GM18498 (cell line): ENCODE data around the gene AFG3L2.

ENCODE experiments used
- ATAC-seq: cut with Tn5 transposase; IDR thresholded peaks from one replicate; pipeline ENCODE4 v1.9.1; 2021; ENCODE audit warnings: mild to moderate bottlenecking, moderate library complexity; ENCODE audit not compliant: unreplicated experiment

Gene AFG3L2

DNA sequence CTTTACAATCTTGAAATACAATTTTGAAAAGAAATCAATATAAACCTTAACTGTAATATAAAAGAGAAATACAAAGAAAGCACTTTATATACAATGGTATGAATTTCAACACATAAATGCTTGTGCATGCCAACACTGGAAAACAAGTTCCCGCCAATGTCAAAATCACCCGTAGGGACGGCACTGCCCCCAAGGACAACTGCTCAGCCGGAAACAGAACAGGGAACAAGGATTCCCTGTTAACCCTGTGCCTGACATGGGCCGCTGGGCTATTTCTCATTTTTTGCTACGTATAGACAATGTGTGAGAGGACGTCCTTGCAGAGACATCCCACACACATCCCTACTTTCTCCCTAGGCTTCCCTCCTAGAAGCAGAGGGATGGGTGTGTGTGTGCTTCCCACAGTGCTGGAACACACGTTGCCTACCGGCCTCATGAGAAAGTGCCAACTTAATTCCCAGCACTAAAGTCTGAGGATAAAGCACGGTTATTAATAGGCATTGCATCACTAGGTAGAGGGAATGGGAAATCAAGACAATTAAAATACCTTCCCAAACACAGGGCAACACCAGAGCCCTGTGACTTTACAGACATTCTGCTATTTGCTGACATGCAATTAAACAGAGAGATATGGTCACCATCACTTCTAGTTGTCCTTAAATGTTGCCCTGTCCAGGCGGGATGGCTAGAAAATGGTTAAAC lies 14.4 kb downstream of the AFG3L2 start:
- no peak for ATAC-seq

DNA sequence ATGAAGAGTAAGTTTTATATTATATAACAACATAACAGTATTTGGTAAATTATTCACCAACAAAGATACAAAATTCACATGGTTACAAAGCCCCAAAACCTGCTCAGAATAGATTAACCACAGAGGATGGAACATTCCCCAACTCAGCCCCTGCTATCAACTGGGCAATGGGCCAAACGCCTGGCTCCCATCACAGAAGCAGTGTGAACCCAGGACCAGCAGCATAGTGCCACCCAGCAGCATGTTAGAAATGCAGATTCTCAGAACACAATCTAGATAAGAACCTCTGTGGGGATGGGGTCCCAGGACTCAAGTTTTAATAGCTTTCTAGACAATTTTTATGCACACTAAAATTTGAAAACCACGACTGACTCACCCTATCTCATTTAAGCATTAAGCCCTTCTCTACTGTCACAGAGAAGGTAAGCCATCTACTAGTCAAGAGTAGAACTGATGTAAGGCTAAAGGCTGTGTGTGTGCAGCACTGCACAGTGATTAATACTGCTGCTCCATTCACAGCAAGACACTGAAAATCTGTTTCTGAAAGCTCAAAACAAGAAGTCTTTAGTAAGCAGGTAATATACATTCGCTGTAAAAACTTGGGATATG lies 15.2 kb downstream of the AFG3L2 start:
- no peak for ATAC-seq

DNA sequence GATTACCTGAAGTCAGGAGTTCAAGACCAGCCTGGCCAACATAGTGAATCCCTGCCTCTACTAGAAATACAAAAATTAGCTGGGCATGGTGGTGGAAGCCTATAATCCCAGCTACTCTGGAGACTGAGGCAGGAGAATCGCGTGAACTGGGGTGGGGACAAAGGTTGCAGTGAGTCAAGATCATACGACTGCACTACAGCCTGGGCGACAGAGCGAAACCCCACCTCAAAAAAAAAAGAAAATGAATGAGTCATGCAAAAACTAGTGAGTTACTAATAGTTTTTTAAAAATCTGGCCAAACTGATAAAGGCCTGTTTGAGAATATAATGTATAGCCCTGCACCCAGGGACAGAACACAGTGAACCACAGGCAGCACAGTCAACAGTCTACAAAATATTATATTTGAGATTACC lies 17.5 kb downstream of the AFG3L2 start:
- ATAC-seq = no peak

DNA sequence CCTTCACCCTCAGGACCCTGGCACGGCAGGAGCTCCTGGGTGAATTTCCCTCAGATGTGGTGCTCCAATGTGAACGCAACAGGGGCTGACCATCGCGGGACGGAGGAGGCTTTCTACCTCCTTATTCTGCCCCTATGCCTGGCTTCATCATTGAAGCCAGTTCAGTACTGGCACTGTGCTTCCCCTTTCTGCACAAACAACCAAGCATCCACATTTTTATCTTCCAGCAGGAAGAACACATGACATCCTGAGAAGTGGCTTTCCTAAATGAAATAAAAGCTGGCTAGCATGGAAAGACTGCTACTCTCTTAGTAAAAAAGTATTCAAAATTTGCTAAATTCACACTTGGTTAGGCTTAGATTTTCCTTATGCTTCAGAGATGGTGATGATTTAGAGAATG lies 24.8 kb downstream of the AFG3L2 start:
- ATAC-seq = no peak

DNA sequence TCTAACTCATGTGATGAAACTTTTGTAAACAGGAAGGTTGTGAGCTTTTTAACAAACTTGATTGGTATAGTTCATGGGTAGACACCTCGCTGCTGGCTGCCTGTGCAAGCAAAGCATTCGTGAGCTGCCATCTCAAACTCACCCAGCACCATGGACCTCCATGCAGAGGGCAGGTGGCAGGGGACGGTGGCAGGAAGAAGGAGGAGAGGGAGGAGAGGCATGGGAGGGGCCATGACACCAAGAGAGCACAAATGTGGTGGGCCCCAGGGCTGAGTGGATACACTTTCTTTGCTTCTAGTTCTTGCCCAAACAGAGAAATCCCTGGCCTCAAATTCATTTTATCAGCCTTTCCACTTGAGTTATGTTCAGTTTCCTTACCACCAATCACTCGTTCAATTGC lies 29.1 kb downstream of the AFG3L2 start:
- ATAC-seq = no peak

DNA sequence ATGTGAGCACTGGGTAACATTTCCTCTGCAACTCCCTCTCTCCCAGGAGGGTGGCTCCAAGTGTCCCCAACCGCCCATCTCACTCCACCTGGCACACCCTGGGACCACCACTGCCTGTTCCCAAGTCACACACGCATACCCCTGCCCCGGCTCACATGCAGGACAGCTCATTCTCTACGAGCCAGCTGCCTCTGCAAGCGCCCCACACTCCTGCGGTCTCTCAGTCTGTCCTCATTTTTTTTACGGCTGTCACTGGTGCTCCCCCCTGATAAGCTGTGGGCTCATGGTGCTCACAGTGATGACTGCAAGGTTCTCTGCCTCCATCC lies 30.8 kb downstream of the AFG3L2 start:
- no peak for ATAC-seq

DNA sequence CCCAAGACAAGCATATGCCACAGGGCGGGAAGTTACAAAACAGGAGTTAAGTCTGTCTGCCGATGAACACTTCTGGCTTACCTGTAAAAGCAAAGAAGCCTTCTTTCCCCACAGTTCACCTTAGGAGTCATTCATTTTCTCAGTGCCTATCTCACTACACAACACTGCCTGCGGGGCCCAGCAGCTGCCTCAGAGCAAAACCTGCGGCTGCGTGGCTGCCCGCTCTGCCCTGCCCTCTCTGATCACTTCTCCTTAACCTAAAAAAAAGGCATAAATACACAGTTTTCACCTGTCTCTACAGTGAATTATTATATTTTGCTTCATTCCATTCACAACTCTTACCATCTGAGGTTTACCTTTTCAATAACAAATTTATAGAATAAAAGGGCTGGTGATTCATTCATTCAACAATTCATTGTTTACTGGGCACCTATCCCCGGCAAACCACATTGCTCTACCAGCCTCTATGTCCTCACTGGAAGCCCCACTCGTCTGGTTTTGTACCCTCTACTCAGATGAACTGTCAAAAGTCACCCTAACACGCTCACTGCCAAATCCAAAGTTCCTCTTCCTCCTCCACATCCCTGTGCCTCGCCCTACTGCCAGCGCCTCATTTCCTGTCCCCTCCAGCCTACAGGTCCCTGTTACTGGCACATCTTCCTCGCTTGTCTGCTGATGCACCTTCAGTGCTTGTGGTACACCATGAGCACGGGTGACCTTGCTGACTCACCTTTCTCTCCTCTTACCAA lies 31.4 kb downstream of the AFG3L2 start:
- no peak for ATAC-seq

DNA sequence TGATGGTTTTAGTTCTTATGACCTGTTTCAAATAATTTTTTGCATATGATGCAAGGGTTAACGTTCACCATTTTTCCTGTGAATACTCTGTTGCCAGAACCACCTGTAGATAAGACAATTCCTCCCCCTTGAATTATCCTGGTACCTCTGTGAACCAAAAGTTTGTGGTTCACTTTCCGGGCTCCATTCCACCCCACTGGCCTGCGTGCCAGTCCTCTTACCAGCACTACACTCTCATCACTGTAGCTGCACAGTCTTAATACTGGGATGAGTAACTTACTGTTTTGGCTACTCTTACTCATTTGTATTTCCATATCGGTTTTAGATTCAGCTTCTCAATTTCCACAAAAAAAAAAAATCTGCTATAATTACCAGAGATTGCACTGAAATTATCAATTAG lies 34.4 kb downstream of the AFG3L2 start:
- no peak for ATAC-seq

DNA sequence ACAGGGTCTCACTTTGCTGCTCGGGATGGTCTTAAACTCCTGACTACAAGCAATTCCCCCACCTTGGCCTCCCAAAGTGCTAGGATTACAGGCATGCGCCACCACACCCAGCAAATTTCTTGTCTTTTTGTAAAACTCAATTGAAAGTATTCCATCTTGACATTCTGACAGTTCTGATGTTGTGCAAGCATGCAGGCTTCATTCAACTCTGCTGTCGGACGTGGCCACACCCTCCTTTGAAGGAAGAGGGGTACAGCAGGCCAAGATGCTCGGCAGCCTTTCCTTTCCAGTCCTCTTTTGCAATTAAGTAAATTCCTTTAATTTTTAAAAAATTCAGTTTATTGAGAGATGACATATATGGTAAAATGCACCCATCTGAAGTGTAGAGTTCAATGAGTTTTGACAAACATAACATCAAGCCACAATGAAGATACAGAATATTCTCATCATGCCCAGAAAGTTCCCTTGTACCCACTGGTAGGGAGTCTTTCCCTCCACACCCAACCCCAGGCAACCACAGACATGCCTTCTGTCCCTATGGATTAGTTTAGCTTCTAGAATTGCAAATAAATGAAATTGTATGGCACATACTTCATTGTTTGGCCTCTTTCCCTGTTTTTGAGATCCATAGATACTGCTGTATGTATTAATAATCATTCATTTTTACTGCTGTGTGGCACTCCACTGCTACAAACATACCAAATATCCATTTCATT lies 35.9 kb downstream of the AFG3L2 start:
- ATAC-seq = no peak

DNA sequence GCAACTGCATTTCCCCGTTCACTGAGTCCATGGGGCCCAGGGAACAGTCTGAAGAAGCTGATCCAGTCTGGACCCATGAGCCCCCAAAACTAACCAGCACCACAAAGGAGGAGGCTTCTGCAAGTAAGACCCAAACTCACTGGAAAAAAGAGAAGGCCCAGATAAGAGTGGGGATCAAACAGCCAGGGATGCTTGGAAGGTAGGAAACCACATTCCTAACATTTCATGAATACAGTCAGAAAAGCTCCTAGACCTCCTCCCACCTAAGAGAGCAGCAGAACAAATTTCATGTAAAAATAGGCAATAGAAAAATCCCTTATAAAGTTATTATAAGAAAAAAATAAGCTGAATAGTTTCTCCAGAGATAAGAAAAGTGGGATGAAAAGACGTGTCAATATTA lies 38.6 kb downstream of the AFG3L2 start:
- ATAC-seq = no peak

DNA sequence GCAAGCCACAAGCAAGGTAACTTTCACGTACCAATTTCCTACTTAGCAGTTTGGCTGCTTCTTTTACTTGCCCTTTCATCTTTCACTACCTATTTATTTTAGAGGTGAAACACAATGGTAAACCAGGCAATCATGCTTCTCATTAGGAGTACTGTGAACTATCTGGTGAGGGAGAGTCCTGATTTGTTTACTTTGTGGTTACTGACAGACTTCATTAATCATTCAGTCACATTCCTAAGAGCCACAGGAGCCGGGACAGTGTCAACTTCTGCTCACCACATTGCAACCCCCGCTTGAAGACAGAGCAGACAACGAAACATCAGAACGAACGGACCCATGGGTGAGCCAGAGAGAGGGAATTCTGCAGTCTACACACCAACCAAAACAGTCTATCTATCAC lies 40.1 kb downstream of the AFG3L2 start:
- ATAC-seq = no peak

DNA sequence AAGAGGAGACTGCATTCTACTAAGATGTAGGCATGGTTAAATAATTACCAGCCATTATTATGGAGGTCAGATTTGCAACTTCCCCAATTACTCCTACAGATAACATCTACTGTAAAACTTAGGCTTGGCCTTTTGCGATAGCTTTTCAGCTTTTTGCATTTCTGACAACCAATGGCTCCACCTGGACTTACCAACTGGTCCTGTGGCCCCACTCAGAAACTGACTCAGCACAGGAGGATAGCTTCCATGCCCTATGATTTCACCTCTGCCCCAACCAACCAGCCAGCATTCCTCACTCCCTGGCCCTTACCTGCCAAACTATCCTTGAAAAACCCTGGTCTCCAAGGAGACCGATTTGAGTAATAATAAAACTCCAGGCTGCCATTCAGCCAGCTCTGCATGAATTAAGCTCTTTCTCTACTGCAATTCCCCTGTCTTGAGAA lies 40.8 kb downstream of the AFG3L2 start:
- no peak for ATAC-seq

DNA sequence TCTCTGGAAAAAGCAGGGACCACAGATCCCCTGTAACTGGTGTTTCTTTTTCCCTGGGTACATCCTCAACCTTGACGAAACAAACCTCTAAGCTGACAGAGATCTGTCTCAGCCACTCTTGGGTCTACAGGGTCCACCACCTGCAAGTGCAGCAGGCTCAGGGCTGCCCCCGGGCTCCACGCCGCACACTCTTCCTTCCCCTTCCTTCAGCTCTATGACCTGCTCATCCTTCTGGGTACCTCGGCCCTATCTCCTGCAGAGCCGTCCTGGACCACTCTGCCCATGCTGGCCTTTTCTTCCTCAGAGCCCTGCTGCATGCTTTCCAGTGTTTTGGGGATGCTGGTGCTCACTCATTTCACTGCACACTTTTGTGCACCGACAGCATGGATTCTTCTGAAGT lies 41.5 kb downstream of the AFG3L2 start:
- no peak for ATAC-seq

DNA sequence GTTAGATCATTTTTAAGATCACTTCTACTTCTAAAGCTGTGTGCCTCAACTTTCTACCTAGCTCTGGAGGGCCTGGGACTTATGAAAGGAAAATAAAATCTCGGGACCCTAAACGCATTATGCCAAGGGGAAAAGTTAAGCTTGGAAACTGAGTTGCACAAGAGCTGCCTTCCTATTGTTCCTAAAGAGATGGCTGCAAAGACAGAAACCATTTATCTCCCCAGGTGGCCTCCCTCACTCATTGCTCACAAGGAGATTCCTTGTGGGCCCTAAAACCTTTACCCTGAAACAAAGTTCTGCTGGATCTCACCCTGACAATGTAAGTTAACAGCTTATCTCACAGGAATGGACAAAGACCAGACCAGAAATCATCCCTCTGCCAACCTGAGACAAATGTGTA lies 42.2 kb downstream of the AFG3L2 start:
- no peak for ATAC-seq

DNA sequence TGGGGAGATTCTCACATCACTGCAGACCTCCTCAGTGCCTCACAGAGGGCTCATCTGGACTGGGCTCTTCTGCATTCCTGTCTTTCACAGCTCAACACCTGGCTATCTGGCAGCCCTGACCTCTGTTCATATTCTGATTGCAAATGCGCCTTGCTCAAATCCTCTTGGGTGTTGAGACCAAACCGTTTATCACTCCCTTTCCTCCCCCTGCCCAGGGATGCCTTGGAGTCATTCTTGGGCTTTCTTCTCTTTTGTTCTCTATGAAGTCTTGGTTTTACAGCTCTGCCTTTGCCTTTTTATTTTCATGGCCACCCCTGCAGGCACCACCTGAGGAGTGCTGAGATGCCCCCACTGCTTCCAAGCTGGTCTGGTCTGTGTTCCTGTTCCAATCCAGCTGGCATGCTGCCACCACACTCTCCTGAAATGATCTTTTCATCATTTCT lies 42.6 kb downstream of the AFG3L2 start:
- no peak for ATAC-seq

DNA sequence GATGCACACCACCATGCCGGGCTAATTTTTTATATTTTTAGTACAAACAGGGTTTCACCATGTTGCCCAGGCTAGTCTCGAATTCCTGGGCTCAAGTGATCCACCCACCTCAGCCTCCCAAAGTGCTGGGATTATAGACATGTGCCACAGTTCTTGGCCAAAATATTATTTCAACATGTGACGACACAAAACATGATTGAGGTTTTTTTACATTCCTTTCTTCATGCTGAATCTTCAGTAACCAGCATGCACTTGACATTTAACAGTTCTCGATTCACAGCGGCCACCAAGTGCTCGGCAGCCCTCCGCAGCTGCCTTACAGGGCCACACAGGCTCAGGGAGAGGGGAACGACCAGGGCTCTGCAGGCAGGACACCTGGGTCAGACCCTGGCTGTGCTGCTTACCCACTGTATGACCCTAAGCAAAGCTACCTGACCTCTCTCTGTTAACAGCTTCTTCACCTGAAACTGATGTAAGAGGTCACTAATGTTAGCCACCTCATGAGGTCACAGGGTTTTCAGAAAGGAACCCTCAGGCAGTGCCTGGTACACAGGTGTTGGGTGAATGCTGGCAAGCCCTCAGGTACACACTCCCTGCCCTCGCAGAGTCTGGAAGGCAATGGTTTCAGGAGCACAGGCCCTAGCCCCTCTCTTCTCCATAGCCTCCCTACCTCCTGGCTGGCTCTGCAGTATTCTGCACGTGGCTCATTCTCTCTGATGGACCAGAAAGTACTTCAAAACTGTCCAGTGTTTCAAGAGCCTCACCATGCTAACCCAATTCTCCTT lies 43.3 kb downstream of the AFG3L2 start:
- ATAC-seq = no peak

DNA sequence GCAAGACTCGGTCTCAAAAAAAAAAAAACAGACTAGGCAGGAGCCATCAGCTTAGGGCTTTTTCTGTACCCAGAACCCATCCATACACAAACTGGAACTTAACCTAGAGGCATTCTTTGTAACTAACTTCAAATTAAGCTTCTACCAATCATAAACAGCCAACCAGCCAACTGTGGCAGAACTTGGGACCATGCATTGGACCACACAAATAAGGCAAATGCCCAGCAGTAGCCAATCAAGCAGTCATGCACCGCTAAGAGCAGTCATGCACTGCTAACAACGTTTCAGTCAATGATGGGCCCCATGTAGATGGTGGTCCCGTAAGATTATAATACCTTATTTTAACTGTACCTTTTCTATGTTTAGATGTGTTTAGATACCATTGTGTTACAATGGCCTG lies 46.3 kb downstream of the AFG3L2 start:
- no peak for ATAC-seq

DNA sequence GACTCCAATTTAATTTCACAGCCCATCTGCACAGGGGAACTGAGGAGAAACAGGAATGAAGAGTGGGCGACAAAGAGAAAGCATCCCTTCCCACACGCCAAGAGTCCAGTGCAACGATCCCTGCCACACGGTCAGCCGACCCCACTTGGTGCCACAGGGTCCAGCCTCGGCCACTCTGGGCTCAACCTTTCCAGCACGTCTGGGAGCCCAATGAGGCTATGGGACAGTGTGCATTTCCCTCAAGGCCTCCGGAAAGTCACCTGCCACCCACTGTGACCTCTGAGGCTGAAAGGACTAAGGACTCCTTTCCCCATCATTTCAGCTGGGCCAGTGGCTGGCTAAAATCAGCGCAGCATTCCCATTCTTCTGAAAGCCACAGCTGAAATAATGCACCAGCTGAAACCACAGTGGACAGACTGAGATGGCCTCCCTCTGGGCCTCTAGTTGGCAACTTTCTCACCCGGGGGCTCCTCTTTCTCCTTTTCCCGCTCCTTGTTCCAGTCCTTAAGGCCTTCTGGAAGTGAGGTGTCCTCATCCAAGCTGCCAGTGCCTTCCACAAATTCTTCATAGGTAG lies 47.8 kb downstream of the AFG3L2 start:
- ATAC-seq = no peak

DNA sequence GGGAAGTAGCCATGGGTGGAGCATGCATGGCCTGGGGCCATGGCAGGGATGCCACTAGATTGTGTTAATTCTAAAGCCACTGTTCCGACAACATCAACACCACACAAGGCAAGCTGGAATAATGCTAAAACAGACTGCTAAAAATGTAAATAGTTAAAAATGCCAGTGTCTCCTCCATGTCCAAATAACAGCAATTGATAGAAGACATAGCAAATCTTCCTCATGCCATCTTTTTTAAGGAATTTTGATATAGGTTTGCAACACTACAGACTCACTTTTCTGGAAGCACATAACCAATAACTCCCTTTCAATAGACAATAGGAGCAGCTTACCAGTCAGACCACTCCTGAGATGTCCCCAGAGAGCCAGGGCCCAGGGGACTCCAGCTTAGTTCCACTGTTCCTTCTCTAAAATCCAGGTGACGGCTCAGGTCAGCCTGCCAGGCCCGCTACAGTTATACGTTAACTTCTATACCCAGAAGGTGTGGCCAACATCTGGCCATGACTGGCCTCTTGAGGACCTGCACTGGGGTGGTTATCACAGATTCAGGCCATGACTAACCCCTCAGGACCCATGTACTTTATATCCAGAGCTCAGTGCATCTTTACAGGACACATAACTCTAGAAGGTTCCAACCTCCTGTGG lies 48.7 kb downstream of the AFG3L2 start:
- no peak for ATAC-seq
